DMS153 (cell line): ENCODE results near the gene RAB43.
"Not testable (repeated sequence)": the region's sequence is repeated elsewhere in the genome, so short reads cannot be mapped to it uniquely, and the experiment has no call there.

Experiments
- DNase-seq: peaks from one replicate; lab custom pipeline; 2025; lab: John Stamatoyannopoulos, UW

RAB43 gene

GRCh38 chr3:129121792-129122411, at the start of gene RAB43:
Gene RAB43, minus strand, starts transcription at chr3:129121804. Its CDS starts 315 bp downstream, at chr3:129121489.
- DNase-seq, result peak; percentile 57

GRCh38 chr3:129166579-129167332, 45.2 kb upstream of the RAB43 start:
- no peak for DNase-seq

- not testable (repeated sequence) for DNase-seq
These were observed 44.0 kb upstream of the RAB43 start for GRCh38 chr3:129165594-129165993.

- no peak for DNase-seq
These were observed 42.9 kb upstream of the RAB43 start for GRCh38 chr3:129164500-129164899.

- DNase-seq, result no peak
These were observed 41.4 kb upstream of the RAB43 start for GRCh38 chr3:129162729-129163579.

GRCh38 chr3:129161860-129162271, 40.3 kb upstream of the RAB43 start:
- peak; percentile 3 for DNase-seq

GRCh38 chr3:129160891-129161859, 39.6 kb upstream of the RAB43 start, which contains the start of gene ISY1:
Gene ISY1, minus strand, starts transcription at chr3:129161063. Its CDS starts 88 bp downstream, at chr3:129160975.
- DNase-seq, result peak; percentile 85

GRCh38 chr3:129144786-129145185, 23.2 kb upstream of the RAB43 start:
- DNase-seq, result no peak

- not testable (repeated sequence) for DNase-seq
These were observed 19.4 kb upstream of the RAB43 start for GRCh38 chr3:129141011-129141410.

- DNase-seq, result no peak
These were observed 18.3 kb upstream of the RAB43 start for GRCh38 chr3:129139911-129140310.

GRCh38 chr3:129136275-129136674, 14.7 kb upstream of the RAB43 start:
- DNase-seq, result not testable (repeated sequence)

- DNase-seq, result no peak
These were observed 10.7 kb upstream of the RAB43 start for GRCh38 chr3:129132097-129132866.

- DNase-seq, result no peak
These were observed 10.0 kb upstream of the RAB43 start for GRCh38 chr3:129131465-129132088.

GRCh38 chr3:129130291-129130813, 8.7 kb upstream of the RAB43 start:
- no peak for DNase-seq

GRCh38 chr3:129128357-129129155, 7.0 kb upstream of the RAB43 start:
- DNase-seq, result no peak

- DNase-seq, result no peak
These were observed 5.2 kb upstream of the RAB43 start for GRCh38 chr3:129126726-129127280.

- DNase-seq, result no peak
These were observed 1.9 kb upstream of the RAB43 start for GRCh38 chr3:129123314-129124060.
